GM08714 (cell line): ENCODE measurements around the gene GPR61.

ENCODE experiments used
- H3K4me3 ChIP-seq: fragments of 200-500 bp; sonication (Bioruptor generic); 2 replicates; pipeline ENCODE4 v1.5.1; 2014; ENCODE audit warnings: mild to moderate bottlenecking, low read length, inconsistent platforms
- ZNF274 ChIP-seq: IDR thresholded peaks from 2 replicates; pipeline ENCODE4 v1.6.1; 2012; ENCODE audit warnings: mild to moderate bottlenecking, low read depth, low read length

Gene GPR61

DNA sequence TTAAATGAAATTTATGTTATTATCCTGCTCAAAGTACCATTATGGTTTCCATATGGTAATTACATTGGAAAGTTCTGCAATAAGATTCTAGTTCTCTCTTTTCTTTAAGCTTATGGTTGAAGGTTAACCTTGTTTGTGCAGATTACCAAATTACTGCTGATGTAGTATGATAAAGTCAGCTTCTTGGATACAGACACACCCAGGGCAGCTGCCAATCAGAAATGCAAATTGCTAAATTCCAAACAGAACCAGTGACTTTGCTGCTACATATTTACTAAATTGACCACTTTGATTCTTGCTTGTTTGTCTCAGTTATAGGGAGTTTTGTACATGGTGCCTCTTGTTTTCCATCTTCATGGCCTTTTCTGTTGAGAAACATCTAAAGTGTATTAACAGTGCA lies 53.2 kb downstream of the GPR61 start:
- H3K4me3 ChIP-seq: no peak overlapping the region
- no peak for TF ChIP-seq ZNF274

GRCh38 chr1:109595531-109595930 lies 55.9 kb downstream of the GPR61 start:
- no peak overlapping the region for H3K4me3 ChIP-seq
- TF ChIP-seq ZNF274: no peak
